IMR-90 (cell line): Measurements from ENCODE around the gene EIF5A.

Source experiments
- BHLHE40 ChIP-seq: fragments of 150-350 bp; IDR thresholded peaks from 2 replicates; pipeline ENCODE4 v1.6.1; 2016; ENCODE audit warnings: mild to moderate bottlenecking, low read depth, low read length
- CEBPB ChIP-seq: IDR thresholded peaks from 2 replicates; pipeline ENCODE4 v1.6.1; 2012; ENCODE audit warnings: low read depth, low read length, improper control_type of control experiment
- MAFK ChIP-seq: IDR thresholded peaks from 2 replicates; pipeline ENCODE4 v1.6.1; 2012; ENCODE audit warnings: low read depth, low read length, improper control_type of control experiment
- MAZ ChIP-seq: IDR thresholded peaks from 2 replicates; pipeline ENCODE4 v1.6.1; 2012; ENCODE audit warnings: low read depth, mild to moderate bottlenecking, low read length, improper control_type of control experiment, moderate library complexity, borderline replicate concordance
- POLR2A ChIP-seq: IDR thresholded peaks from 2 replicates; pipeline ENCODE4 v1.6.1; 2012; ENCODE audit warnings: mild to moderate bottlenecking, low read depth, low read length
- SMC3 ChIP-seq: fragments of 150-350 bp; IDR thresholded peaks from 2 replicates; pipeline ENCODE4 v1.6.1; 2016; ENCODE audit warnings: low read depth, mild to moderate bottlenecking, antibody characterized with exemption, low read length, moderate library complexity
- TF ChIP-seq, protein P1 (sequence below): conservative IDR thresholded peaks from 2 replicates; pipeline ENCODE4 v1.5.1; 2012; ENCODE audit warnings: mild to moderate bottlenecking, low read depth, low read length, improper control_type of control experiment
- TF ChIP-seq, protein P2 (sequence below): fragments of 150-350 bp; IDR thresholded peaks from 2 replicates; pipeline ENCODE4 v1.6.1; 2017; ENCODE audit warnings: mild to moderate bottlenecking, antibody characterized with exemption, low read length, low read depth

DNA sequence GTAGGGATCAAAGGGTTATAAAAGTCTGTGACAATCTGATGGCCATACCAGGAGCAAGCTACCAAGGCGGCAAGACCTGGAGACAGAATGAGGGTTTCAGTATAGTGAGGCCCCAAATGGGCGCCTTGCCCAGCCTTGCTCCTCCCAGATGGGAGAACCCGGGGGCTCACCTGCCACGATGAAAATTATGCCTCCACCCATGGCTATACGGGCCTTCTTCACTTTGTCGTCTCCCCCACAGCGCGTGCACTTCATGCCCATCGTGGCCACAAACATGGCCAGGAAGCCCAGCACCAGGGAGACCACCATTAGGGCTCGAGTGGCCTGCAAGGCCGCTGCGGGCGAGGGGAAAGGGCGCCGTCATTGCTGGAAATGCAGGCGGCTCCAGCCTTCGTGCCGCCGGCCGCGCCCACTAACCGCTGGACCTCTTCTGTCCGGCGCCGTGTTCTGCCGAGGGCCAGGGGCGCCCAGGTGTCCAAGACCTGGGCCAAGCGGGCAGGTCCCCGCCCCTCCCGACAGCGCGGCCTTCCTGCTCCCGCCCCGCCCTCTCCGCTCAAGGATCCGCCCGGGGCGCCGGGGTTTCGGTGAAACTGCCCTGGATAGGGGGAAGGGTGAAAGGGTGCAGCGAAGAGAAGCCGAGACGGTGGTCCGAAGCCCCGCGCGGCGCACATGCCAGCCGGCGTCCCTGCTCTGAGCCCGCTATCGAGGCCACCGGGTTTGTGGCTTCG is 46.6 kb upstream of the EIF5A start:
- TF ChIP-seq, protein P1, sequence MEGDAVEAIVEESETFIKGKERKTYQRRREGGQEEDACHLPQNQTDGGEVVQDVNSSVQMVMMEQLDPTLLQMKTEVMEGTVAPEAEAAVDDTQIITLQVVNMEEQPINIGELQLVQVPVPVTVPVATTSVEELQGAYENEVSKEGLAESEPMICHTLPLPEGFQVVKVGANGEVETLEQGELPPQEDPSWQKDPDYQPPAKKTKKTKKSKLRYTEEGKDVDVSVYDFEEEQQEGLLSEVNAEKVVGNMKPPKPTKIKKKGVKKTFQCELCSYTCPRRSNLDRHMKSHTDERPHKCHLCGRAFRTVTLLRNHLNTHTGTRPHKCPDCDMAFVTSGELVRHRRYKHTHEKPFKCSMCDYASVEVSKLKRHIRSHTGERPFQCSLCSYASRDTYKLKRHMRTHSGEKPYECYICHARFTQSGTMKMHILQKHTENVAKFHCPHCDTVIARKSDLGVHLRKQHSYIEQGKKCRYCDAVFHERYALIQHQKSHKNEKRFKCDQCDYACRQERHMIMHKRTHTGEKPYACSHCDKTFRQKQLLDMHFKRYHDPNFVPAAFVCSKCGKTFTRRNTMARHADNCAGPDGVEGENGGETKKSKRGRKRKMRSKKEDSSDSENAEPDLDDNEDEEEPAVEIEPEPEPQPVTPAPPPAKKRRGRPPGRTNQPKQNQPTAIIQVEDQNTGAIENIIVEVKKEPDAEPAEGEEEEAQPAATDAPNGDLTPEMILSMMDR, result no peak
- TF ChIP-seq BHLHE40 (no peak), SMC3 (no peak), CEBPB (no peak), MAFK (no peak), POLR2A (no peak), MAZ (no peak)
- TF ChIP-seq, protein P2, sequence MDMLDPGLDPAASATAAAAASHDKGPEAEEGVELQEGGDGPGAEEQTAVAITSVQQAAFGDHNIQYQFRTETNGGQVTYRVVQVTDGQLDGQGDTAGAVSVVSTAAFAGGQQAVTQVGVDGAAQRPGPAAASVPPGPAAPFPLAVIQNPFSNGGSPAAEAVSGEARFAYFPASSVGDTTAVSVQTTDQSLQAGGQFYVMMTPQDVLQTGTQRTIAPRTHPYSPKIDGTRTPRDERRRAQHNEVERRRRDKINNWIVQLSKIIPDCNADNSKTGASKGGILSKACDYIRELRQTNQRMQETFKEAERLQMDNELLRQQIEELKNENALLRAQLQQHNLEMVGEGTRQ, result no peak
